Ascending aorta (tissue), 2 donors: ENCODE data around the gene HOXB8. TPM values are rescaled to one million over a fixed set of nuclear protein-coding genes. Genes with fewer than 3 reads are reported as not detected.

Source experiments
- DNase-seq, 2 donors: peaks; one replicate each; pipeline ENCODE4 v3.0.0-alpha.2; 2019; ENCODE audit warnings: low spot score in 2 of 2
- H3K27ac ChIP-seq, 2 donors: fragments of 200-600 bp; sonication (generic); one replicate each; pipeline ENCODE4 v1.5.1; 2016 to 2017; ENCODE audit warnings: mild to moderate bottlenecking in 1 of 2
- H3K27me3 ChIP-seq: fragments of 200-600 bp; sonication (generic); one replicate; pipeline ENCODE4 v1.5.1; 2017
- H3K36me3 ChIP-seq, 2 donors: fragments of 200-600 bp; sonication (generic); one replicate each; pipeline ENCODE4 v1.5.1; 2016
- H3K4me1 ChIP-seq, 2 donors: fragments of 200-600 bp; sonication (generic); one replicate each; pipeline ENCODE4 v1.5.1; 2016 to 2017; ENCODE audit warnings: mild to moderate bottlenecking in 1 of 2
- H3K4me3 ChIP-seq, 2 donors: fragments of 200-600 bp; sonication (generic); one replicate each; pipeline ENCODE4 v1.5.1; 2016 to 2017; ENCODE audit warnings: mild to moderate bottlenecking in 1 of 2
- H3K9me3 ChIP-seq, 2 donors: fragments of 200-600 bp; sonication (generic); one replicate each; pipeline ENCODE4 v1.5.1; 2016
- CTCF ChIP-seq, 3 experiments: fragments of 200-600 bp in 2 of 3; fragments of 450-650 bp in 1 of 3; sonication (generic) in 2 of 3; IDR thresholded peaks; one replicate each; pipeline ENCODE4 v1.5.1; 2016 to 2019; ENCODE audit warnings: antibody characterized with exemption in 3 of 3, mild to moderate bottlenecking in 1 of 3, moderate library complexity in 1 of 3
- intact Hi-C: fragments of 100-400 bp; cut with DNase I; formaldehyde crosslinking; loops from one replicate; pipeline ENCODE4 v1.15.1; 2023
- total RNA-seq: library from RNA; depleted of rRNA; stranded (reverse); fragments of >200 nt; gene quantifications from one replicate; pipeline ENCODE4 v1.1.0, GENCODE V29; 2016

HOXB8 gene
- total RNA-seq, 1 donor from 2014 or later = not detected

- Histone ChIP-seq H3K9me3 (no peaks in the 10 kb centered on the region), H3K27ac (no peak overlapping the region), H3K4me1 (no peaks in the 10 kb centered on the region), H3K27me3 (peaks cover 17% of the 10 kb centered on the region), H3K36me3 (no peaks in the 10 kb centered on the region), H3K4me3 (no peak overlapping the region)
- no peak for DNase-seq
- intact Hi-C loops = no loop called here
- TF ChIP-seq CTCF (IDR thresholded peaks at IDR 0.05) = no peak
Measured at GRCh38 chr17:48634493-48635208, 19.6 kb upstream of the HOXB8 start.

GRCh38 chr17:48633266-48633677, 18.2 kb upstream of the HOXB8 start:
- Histone ChIP-seq H3K27me3 (peaks cover 17% of the 10 kb centered on the region), H3K27ac (no peak overlapping the region), H3K9me3 (no peaks in the 10 kb centered on the region), H3K36me3 (no peaks in the 10 kb centered on the region), H3K4me1 (no peaks in the 10 kb centered on the region), H3K4me3 (no peak overlapping the region)
- DNase-seq = no peak
- no peak for TF ChIP-seq CTCF (IDR thresholded peaks at IDR 0.05)
- intact Hi-C loops = no loop called here

- Histone ChIP-seq H3K9me3 (no peaks in the 10 kb centered on the region), H3K4me3 (no peak overlapping the region), H3K27me3 (peaks cover 20% of the 10 kb centered on the region), H3K27ac (no peak overlapping the region), H3K36me3 (no peaks in the 10 kb centered on the region), H3K4me1 (no peaks in the 10 kb centered on the region)
- TF ChIP-seq CTCF (IDR thresholded peaks at IDR 0.05) = no peak
- no peak for DNase-seq
- intact Hi-C loops = no loop called here
Measured at GRCh38 chr17:48632579-48633265, 17.6 kb upstream of the HOXB8 start.

- peaks cover 0 to under 1% of the 10 kb centered on the region in 2 donors for H3K4me1 ChIP-seq
- H3K4me3 ChIP-seq = no peak overlapping the region
- no peak for DNase-seq
- no peaks in the 10 kb centered on the region for H3K36me3 ChIP-seq
- peaks cover 22% of the 10 kb centered on the region for H3K27me3 ChIP-seq
- TF ChIP-seq CTCF (IDR thresholded peaks at IDR 0.05) = no peak
- no peak overlapping the region for H3K27ac ChIP-seq
- no peaks in the 10 kb centered on the region for H3K9me3 ChIP-seq
- intact Hi-C loops = no loop called here
Measured at GRCh38 chr17:48631693-48632578, 16.8 kb upstream of the HOXB8 start.

DNA sequence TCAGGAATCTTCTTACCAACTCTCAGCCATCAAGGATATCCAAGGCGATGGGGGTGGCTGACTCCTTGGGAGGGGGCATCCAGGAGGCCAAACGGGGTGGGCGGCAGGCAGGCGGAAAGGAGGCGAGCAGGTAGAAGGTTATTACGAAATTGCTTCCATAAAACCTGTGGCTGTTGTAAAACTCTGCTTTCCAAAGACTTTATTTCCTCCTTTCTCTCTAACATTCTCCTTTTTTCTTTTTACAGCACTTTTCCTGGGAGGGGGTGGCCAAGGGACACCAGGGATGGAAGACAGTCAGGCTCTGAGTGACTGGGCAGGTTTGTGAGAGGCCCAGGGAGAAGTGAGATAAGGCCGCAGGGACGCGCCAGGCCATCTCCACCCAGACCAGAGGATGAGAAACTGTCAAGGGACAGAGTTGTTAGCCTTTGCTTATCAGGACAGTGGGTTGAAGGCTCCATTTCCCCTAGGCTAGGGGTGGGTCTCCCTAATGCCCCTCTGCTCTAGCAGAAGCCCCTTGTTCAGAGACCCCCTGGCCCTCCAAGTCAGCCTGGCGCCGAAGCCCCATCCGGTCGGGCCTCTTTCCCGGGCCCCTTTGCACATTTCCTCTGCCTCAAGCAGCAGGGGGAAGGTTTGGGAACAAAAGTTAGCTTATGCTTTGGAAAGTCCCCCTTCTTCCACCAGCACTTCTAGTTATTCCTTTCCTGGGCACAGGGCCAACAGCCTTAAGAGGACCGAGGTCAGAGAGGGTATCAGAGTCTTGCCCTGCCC, 16.0 kb upstream of the HOXB8 start:
- no peaks in the 10 kb centered on the region for H3K9me3 ChIP-seq
- H3K4me1 ChIP-seq = peaks cover 4 to 9% of the 10 kb centered on the region in 2 donors
- peaks cover 29% of the 10 kb centered on the region for H3K27me3 ChIP-seq
- no peak overlapping the region for H3K4me3 ChIP-seq
- no peak for TF ChIP-seq CTCF (IDR thresholded peaks at IDR 0.05)
- no peaks in the 10 kb centered on the region for H3K36me3 ChIP-seq
- intact Hi-C loops = no loop called here
- H3K27ac ChIP-seq = no peak overlapping the region
- DNase-seq = no peak
